ENCODE results near the gene MCCC2.

DNA sequence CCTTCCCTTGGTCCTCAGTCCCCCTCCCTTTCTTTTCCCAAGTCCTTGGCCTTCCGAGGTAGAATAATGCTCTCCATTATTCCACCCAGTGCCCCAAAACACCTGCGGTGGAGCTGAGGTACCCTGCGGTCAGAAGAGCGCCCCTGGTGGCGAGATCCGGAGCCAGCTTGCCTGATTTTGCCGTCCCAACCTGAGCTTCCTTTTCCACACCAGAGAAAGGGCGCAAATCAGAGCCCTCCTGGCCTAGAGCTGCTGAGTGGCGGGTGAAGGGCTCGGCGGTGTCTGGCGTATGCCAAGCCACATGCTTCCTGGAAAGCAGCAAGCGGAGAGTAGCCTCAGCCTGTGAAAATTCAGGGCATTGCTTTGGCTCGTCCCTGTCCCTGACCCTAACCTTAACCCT is 110.8 kb downstream of the MCCC2 start:
- TF ChIP-seq, protein P1, sequence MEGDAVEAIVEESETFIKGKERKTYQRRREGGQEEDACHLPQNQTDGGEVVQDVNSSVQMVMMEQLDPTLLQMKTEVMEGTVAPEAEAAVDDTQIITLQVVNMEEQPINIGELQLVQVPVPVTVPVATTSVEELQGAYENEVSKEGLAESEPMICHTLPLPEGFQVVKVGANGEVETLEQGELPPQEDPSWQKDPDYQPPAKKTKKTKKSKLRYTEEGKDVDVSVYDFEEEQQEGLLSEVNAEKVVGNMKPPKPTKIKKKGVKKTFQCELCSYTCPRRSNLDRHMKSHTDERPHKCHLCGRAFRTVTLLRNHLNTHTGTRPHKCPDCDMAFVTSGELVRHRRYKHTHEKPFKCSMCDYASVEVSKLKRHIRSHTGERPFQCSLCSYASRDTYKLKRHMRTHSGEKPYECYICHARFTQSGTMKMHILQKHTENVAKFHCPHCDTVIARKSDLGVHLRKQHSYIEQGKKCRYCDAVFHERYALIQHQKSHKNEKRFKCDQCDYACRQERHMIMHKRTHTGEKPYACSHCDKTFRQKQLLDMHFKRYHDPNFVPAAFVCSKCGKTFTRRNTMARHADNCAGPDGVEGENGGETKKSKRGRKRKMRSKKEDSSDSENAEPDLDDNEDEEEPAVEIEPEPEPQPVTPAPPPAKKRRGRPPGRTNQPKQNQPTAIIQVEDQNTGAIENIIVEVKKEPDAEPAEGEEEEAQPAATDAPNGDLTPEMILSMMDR (conservative IDR thresholded peaks at IDR 0.05; ENCODE audit: low read depth, low read length), result peak; percentile 49
- no peak for TF ChIP-seq EZH2 (IDR thresholded peaks at IDR 0.05; ENCODE audit: borderline replicate concordance, low read depth, low read length, poor library complexity, severe bottlenecking)

Data from A673 (cell line).